IMR-90 (cell line): ENCODE results near the gene AUTS2.

ENCODE experiments used
- CTCF ChIP-seq: conservative IDR thresholded peaks from 2 replicates; pipeline ENCODE4 v1.5.1; 2012; ENCODE audit warnings: mild to moderate bottlenecking, low read depth, low read length, improper control_type of control experiment
- NFE2L2 ChIP-seq: fragments of 150-350 bp; IDR thresholded peaks from 2 replicates; pipeline ENCODE4 v1.6.1; 2016; ENCODE audit warnings: low read depth, mild to moderate bottlenecking, low read length
- POLR2A ChIP-seq: IDR thresholded peaks from 2 replicates; pipeline ENCODE4 v1.6.1; 2012; ENCODE audit warnings: mild to moderate bottlenecking, low read depth, low read length
- RFX5 ChIP-seq: IDR thresholded peaks from 2 replicates; pipeline ENCODE4 v1.8.0; 2012; ENCODE audit warnings: low read depth, mild to moderate bottlenecking, low read length, moderate library complexity
- SMC3 ChIP-seq: fragments of 150-350 bp; IDR thresholded peaks from 2 replicates; pipeline ENCODE4 v1.6.1; 2016; ENCODE audit warnings: low read depth, mild to moderate bottlenecking, antibody characterized with exemption, low read length, moderate library complexity

- TF ChIP-seq CTCF (no peak), POLR2A (no peak), NFE2L2 (no peak), SMC3 (no peak), RFX5 (no peak)
These were observed 297.8 kb downstream of the AUTS2 start for GRCh38 chr7:69896121-69896520.
